Measurements from ENCODE around the gene ZNF394. TPM values are rescaled to one million over a fixed set of nuclear protein-coding genes. Genes with fewer than 3 reads are reported as not detected.

ZNF394 gene
- total RNA-seq, 4 donors from 2014 or later = 24.6 to 42.2 (median 32.0) TPM

- TF ChIP-seq, protein P1, sequence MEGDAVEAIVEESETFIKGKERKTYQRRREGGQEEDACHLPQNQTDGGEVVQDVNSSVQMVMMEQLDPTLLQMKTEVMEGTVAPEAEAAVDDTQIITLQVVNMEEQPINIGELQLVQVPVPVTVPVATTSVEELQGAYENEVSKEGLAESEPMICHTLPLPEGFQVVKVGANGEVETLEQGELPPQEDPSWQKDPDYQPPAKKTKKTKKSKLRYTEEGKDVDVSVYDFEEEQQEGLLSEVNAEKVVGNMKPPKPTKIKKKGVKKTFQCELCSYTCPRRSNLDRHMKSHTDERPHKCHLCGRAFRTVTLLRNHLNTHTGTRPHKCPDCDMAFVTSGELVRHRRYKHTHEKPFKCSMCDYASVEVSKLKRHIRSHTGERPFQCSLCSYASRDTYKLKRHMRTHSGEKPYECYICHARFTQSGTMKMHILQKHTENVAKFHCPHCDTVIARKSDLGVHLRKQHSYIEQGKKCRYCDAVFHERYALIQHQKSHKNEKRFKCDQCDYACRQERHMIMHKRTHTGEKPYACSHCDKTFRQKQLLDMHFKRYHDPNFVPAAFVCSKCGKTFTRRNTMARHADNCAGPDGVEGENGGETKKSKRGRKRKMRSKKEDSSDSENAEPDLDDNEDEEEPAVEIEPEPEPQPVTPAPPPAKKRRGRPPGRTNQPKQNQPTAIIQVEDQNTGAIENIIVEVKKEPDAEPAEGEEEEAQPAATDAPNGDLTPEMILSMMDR (IDR thresholded peaks at IDR 0.05; ENCODE audit: low read depth) = no peak
Observed at GRCh38 chr7:99456288-99456687, 43.8 kb downstream of the ZNF394 start.

DNA sequence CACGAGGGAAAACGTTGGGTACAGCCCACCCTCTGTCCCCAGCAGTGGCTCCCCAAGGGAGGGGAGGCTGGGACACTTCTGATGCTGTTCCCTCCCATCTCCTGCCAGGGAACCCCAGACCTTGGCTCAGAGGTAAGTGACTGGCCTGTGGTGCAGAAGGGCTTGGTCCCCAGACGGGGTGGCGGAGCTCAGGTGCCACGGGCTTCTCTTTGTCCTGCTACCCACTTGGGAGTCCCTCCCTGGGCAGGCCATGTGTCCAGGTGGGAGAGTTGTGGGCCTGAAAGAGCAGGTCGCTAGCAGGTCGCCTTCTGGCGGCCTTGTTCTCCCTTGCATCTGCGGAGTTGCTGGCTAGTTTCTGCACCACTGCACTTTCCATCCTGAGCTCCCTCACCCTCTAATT lies 44.2 kb downstream of the ZNF394 start:
- TF ChIP-seq, protein P1 (IDR thresholded peaks at IDR 0.05; ENCODE audit: low read depth) = no peak

- TF ChIP-seq, protein P1 (IDR thresholded peaks at IDR 0.05; ENCODE audit: low read depth) = no peak
Observed at GRCh38 chr7:99453105-99453504, 47.0 kb downstream of the ZNF394 start.

DNA sequence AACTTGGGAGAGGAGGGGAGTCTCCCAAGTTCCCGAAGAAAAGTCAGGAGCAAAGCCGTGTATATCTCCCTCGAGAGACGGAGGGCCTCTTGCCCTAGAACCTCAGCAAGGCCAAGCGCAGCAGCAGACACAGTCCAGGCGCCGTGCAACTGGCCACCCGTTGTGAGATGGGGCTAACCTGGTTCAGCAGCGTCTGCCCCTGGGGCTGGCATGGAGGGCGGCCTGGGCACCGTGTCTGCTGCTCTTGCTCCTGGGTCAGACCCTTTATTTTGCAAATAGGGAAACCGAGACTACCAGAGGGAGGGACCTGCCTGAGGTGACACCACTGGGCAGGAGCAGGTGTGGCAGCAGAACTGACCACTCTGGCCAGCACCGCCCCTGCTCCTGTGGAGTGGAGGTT lies 47.5 kb downstream of the ZNF394 start:
- TF ChIP-seq, protein P1 (IDR thresholded peaks at IDR 0.05; ENCODE audit: low read depth) = no peak

GRCh38 chr7:99451936-99452335 lies 48.1 kb downstream of the ZNF394 start:
- TF ChIP-seq, protein P1 (IDR thresholded peaks at IDR 0.05; ENCODE audit: low read depth) = no peak

DNA sequence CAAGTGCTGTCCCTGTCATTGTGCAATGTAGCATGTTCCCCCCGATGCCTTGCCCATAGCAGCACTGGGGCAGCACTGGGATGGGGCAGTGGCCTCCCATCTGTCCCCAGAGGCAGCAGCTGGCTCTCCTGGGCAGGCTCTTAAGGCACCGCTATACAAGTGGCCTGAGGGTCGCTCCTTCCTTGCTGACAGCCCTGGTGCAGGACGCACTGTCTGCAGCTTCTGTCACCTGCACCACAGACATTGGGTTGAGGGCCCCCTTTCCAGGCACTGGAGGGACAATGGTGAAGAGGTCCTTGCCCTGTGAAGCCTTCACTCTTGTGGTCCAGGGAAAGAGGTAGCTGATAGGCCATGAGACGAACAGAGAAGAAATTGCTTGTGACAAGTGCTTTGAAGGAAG lies 50.8 kb downstream of the ZNF394 start:
- TF ChIP-seq, protein P1 (IDR thresholded peaks at IDR 0.05; ENCODE audit: low read depth) = no peak

GRCh38 chr7:99448855-99449254 lies 51.2 kb downstream of the ZNF394 start:
- TF ChIP-seq, protein P1 (IDR thresholded peaks at IDR 0.05; ENCODE audit: low read depth) = no peak
